Rectal smooth muscle tissue (tissue), 1 donor: Measurements from ENCODE around the gene SOX1.

Source experiments
- H3K27ac ChIP-seq: one replicate; pipeline ENCODE4 v1.7.0; 2013; ENCODE audit warnings: low read depth, low read length, inconsistent platforms
- H3K27me3 ChIP-seq: one replicate; pipeline ENCODE4 v1.7.0; 2013; ENCODE audit warnings: low read length; ENCODE audit not compliant: control insufficient read depth, insufficient read depth
- H3K36me3 ChIP-seq: one replicate; pipeline ENCODE4 v1.7.0; 2013; ENCODE audit warnings: low read length; ENCODE audit not compliant: control insufficient read depth, insufficient read depth
- H3K4me1 ChIP-seq: one replicate; pipeline ENCODE4 v1.7.0; 2013; ENCODE audit warnings: low read length; ENCODE audit not compliant: control insufficient read depth, insufficient read depth
- H3K4me3 ChIP-seq: one replicate; pipeline ENCODE4 v1.7.0; 2013; ENCODE audit warnings: low read length
- H3K9ac ChIP-seq: one replicate; pipeline ENCODE4 v1.7.0; 2013; ENCODE audit warnings: low read length

The SOX1 gene

DNA sequence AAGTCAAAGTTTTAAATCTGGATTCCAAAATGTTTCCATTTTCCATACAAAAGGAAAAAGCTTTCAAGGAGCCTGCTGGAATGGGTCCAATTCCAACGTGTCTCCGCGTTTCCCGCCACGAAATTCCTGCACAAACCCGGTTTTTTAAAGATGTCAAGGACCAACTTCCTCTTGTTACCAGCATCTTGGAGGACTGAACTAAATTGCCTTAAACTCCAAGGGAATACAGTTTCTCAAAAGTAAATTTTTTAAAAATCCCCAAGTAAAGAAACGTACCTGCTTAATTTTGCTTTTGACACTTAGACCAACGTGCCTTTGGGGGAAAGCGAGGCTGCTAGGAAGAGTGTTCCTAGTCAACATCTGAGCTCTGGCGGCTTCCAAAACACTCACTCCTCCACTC is 12.3 kb upstream of the SOX1 start:
- no peak overlapping the region for H3K4me3 ChIP-seq
- H3K27me3 ChIP-seq: peaks cover 25% of the 10 kb centered on the region
- no peak overlapping the region for H3K9ac ChIP-seq
- H3K36me3 ChIP-seq: no peaks in the 10 kb centered on the region
- H3K27ac ChIP-seq: no peak overlapping the region
- H3K4me1 ChIP-seq: no peaks in the 10 kb centered on the region

DNA sequence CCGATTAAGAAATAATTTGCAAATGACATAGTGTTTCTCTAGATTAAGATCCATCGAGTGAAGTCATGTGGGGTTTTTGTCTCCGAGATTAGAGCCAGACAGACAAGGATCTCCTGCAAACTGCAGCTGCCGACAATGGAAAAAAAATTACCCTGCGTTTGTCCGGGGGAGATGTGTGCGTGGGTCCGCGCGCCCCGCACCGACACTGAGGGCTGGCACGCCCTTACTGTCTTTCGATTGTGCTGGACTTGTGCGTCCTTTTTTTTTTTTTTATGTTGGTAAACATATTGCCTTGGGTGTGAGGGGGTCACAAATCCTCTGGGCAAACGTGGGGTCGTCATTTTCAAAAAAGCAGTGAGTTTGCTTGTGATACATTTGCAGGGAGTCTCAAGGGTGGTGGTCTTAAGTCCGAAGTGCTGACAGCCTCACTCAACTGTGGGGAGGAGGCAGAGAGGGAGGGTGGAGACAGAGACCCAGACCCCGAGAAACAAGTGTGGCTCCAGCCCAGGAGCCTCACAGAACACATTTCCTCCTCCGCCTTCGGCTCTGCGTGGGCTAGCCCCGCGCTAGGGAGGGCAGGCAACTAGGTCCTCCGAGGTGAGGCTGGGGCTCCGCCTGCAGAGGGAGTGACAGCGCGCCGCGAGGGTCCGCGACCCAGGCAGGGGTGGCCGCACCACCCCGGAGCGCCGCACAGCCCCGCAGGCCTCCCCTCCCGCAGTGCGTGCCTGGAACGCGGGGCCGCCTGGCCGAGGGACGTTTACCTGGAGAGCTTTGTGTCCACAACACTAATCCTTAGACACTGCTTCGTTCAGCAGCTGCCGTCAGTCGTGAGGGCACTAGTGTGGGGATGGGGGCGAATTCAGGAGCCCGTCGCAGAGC is 11.7 kb upstream of the SOX1 start:
- no peaks in the 10 kb centered on the region for H3K4me1 ChIP-seq
- no peak overlapping the region for H3K9ac ChIP-seq
- no peaks in the 10 kb centered on the region for H3K36me3 ChIP-seq
- H3K27me3 ChIP-seq: peaks cover 29% of the 10 kb centered on the region
- H3K4me3 ChIP-seq: no peak overlapping the region
- no peak overlapping the region for H3K27ac ChIP-seq

DNA sequence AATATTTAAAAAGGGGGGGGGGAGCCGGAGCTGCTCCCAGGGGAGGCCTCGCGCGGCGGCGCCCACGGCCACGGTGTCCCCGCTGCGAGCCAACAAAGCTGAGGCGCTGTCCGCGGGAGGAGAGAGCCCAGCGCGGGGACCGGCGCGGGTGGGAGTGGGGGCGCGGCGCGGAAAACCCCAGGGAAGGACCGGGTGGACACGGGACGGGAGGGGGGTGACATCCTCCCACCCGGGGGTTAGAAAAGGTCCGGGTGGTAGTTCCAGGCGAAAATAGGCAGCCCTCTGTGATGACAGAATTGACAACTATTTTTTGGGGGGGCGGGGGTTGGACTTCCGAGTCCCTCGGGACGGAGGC is 11.1 kb upstream of the SOX1 start:
- H3K4me3 ChIP-seq: no peak overlapping the region
- no peaks in the 10 kb centered on the region for H3K4me1 ChIP-seq
- H3K27ac ChIP-seq: no peak overlapping the region
- H3K9ac ChIP-seq: no peak overlapping the region
- no peaks in the 10 kb centered on the region for H3K36me3 ChIP-seq
- H3K27me3 ChIP-seq: peaks cover 32% of the 10 kb centered on the region

DNA sequence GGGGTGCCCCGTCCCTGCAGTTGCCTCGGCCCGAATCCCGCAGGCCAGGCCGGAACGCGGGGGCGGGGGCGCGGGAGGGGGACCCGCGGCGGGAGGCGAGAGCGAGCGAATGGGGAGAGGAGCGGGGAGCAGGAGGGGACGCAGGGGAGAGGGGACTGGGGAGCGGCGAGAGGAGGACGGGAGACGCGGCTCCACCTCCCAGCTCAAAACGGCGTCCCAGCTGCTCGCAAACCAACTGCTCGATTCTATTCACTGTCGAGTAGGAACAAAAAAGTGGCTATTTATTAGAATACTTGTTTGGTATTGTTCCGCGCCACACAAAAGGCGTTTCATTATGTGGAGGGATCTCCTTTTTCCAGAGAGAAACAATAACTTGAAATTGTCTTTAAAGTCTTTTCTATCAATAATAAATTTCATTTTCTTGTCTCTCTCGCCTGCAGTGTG is 10.6 kb upstream of the SOX1 start:
- Histone ChIP-seq H3K4me1 (no peaks in the 10 kb centered on the region), H3K27me3 (peaks cover 36% of the 10 kb centered on the region), H3K27ac (no peak overlapping the region), H3K4me3 (no peak overlapping the region), H3K36me3 (no peaks in the 10 kb centered on the region), H3K9ac (no peak overlapping the region)

DNA sequence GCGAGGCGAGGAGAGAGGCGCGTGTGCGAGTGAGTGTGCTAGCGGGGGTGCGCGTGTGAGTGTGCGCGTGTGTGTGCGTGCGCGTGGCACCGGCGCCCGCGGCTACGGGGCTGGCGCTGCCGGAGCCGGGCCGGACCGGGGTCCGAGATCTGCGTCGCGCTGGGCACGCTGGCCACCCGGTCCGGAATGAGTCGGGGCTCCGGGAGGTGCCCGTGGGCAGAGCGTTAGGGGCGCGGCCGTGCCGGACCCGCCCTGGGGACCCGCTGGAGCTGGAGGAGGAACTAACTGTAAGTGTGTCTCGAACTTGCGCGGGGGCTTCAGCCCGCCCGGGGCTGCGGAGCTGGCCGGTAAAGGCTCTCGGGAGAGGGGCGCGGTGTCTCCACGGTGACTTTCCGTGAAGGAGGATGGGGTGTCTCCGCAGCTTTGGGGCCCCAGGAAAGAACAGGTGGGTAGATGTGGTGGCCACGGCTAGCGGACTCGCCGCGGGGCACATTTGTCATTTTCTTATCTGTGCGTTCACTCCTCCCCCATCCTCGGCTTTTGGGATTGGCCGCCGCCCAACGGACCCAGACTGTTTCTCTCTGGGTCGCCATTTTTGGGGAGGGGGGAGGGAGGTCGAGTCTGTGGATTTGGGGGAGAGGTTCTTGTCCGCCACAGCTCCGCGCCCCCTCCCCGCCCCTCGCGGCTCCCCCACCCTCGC is 10.1 kb upstream of the SOX1 start:
- H3K4me3 ChIP-seq: no peak overlapping the region
- H3K9ac ChIP-seq: no peak overlapping the region
- H3K27me3 ChIP-seq: peaks cover 40% of the 10 kb centered on the region
- H3K36me3 ChIP-seq: no peaks in the 10 kb centered on the region
- no peaks in the 10 kb centered on the region for H3K4me1 ChIP-seq
- H3K27ac ChIP-seq: no peak overlapping the region

DNA sequence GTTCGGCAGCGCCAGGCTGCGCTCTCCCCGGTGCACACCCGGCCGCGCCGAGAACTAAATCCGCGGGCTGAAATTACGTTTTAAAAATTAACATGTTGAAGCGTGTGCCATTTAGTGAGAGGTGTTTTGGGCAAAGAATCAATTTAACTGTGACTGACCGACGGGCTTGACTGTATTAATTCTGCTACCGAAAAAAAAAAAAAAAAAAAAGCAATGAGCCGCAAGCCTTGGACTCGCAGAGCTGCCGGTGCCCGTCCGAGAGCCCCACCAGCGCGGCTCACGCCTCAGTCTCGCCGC is 9.6 kb upstream of the SOX1 start:
- Histone ChIP-seq H3K4me1 (no peaks in the 10 kb centered on the region), H3K4me3 (no peak overlapping the region), H3K9ac (no peak overlapping the region), H3K27me3 (peaks cover 44% of the 10 kb centered on the region), H3K36me3 (no peaks in the 10 kb centered on the region), H3K27ac (no peak overlapping the region)

DNA sequence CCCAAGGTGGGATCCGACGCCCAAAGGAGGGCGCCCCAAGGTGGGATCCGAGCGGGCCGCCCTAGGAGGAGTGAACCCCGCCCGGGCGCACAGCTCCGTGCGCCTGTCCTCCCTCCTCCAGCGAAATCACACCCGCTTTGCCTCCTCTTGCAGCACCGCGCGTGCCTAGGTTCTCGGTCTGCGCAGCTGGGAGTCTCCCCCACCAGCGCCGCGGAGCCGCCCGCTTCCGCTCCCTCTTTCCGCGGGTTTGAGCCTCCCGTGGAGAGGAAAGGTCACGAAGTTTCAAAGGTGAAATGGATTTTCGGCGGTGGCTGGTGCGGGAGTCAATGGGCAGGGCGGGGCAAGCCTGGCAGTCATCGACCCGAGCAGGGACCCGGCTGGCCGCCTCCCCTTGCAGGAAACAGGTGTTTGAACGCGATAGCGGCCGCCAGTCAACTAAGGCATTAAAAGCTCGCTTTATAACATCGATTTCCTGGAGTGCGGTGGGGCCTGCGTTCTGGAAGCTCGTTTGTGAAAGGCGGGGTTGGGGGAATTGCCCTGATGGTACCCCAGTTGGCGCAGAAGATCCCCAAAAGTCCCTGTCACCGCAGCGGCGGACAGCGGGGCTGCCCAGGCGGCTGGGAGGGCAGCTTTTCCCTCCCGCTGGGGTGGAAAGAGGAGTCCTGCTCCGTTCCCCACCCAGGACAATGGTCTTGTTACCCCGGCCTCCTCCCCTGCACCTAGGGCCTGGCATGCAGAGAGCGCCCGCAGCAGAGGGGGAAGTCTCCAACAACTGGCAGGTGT is 9.0 kb upstream of the SOX1 start:
- Histone ChIP-seq H3K36me3 (no peaks in the 10 kb centered on the region), H3K4me1 (no peaks in the 10 kb centered on the region), H3K9ac (no peak overlapping the region), H3K27ac (no peak overlapping the region), H3K27me3 (peaks cover 44% of the 10 kb centered on the region), H3K4me3 (no peak overlapping the region)

DNA sequence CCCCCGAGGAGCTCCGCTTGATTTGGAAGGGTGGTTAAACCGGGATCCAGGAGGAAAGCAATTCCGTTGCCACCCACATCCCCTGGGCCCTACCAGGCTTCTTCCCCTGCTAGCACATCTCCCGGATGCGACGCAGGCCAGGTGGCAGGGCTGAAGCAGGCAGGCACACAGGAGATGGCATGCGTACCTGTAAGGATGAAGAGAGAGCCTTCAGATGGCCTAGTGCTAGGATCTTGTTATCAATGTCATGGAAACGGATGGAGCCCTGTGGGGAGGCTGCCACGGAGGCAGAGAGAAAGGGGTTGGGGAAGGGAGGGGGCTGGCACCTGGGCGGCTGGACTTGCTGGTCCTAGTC is 8.5 kb upstream of the SOX1 start:
- Histone ChIP-seq H3K27ac (no peak overlapping the region), H3K9ac (no peak overlapping the region), H3K4me1 (no peaks in the 10 kb centered on the region), H3K36me3 (no peaks in the 10 kb centered on the region), H3K27me3 (peaks cover 48% of the 10 kb centered on the region), H3K4me3 (no peak overlapping the region)

DNA sequence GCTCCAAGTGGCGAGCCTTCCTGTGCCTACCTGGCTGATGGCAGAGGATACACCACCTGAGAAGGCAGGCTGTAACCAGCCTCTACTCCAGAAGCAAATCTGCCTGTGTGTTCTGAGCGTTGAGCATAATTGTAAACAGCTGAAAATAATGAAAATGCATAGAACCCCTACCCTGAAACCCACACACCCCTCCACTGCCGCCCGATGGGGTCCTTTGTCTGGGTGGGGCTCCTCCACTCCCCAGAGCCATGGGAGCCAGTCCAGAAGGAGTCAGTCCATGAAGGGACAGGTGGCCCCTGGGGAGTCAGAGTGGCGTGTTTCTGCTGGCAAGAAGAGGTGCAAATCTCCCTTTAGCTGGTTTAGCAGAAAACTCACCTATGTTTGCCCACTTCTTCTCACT is 8.0 kb upstream of the SOX1 start:
- Histone ChIP-seq H3K4me3 (no peak overlapping the region), H3K27me3 (peaks cover 48% of the 10 kb centered on the region), H3K36me3 (no peaks in the 10 kb centered on the region), H3K27ac (no peak overlapping the region), H3K4me1 (no peaks in the 10 kb centered on the region), H3K9ac (no peak overlapping the region)

DNA sequence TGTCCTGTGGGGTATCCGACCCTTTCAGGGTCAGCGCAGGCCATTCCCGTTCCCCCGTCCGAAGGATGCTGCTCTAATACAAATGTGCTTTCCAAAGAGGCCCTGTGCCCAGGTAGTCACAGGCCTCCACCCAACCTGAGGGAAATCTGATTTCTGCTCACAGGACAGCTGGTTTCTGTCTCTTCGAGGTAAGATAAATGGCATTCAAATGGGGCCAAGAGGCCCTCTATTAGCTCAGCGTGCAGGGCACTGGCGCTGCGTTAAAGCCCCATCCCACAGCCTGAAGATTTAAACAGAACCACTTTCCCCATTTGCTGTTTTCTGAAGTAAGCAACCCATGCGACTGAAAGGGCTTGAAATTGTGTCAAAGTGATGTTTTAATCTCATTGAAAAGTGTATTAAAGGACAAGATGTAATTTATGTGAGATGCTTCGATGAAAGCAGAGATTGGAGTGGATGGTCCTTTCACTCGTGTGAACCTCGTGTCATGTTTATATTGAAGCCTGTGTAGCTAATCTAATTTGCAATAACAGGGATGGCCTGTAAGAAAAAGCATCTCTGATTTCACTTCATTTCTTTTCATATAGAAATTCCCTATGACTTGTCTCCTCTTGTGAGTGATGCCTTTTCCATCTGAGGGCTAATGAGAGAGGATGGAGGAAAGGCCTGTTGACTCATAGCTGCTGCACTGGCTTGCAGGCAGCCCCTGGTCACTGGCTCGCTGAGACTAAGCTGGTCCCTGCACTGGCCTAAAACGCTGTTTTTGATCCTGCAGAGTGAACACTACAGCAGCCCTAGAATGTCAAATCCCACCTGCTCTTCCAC is 7.3 kb upstream of the SOX1 start:
- H3K36me3 ChIP-seq: no peaks in the 10 kb centered on the region
- no peak overlapping the region for H3K4me3 ChIP-seq
- H3K4me1 ChIP-seq: no peaks in the 10 kb centered on the region
- H3K9ac ChIP-seq: no peak overlapping the region
- peaks cover 52% of the 10 kb centered on the region for H3K27me3 ChIP-seq
- no peak overlapping the region for H3K27ac ChIP-seq

DNA sequence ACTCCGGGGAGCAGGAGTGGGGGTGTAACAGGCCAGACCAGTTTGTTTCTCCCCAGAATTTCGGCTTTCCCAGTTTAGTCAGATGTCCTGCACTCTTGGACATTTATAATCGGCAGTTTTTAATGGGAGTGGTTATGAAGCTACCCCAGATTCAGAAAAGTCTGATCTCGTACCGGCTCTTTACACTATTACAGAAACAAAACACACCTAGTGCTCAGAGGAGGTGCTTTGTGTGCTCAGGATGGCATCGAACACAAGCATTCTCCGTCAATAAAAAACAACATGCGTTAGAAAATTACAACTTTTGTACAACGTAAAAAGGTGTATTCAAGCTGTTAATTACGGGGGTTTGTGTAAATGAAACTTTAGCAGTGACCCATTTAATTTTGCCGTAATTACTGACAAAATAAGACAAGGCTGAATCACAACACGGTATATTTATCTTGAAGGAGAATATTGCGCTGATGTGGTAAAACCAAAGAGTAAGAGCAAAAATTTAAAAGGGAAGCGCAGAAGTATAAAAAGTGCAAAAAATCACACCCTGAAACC is 6.6 kb upstream of the SOX1 start:
- H3K4me3 ChIP-seq: no peak overlapping the region
- H3K27me3 ChIP-seq: peaks cover 51% of the 10 kb centered on the region
- no peak overlapping the region for H3K27ac ChIP-seq
- H3K4me1 ChIP-seq: no peaks in the 10 kb centered on the region
- no peak overlapping the region for H3K9ac ChIP-seq
- H3K36me3 ChIP-seq: no peaks in the 10 kb centered on the region

DNA sequence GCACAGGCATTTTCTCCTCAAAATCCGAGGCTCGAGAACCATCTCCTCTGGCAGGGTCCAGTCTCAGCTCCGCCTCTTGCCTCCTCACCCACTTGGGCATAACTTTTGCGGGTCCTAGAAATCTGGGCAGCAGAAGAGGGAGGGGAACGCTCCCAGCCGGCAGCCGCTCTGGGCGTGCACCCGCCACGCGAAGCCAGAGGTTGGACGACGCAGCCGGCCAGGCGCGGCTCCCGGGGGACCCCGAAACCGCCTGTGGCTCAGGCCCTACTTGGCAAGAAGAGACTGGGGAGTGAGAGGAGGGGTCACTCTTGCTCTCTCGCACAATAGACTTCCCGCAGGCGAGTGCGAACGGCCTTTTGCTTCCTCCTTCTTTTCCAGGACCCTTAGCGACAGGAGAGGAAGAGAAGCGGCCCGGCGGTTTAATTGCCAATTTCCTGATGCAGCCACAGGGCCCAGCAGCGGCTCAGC is 6.0 kb upstream of the SOX1 start:
- H3K4me3 ChIP-seq: no peak overlapping the region
- no peak overlapping the region for H3K27ac ChIP-seq
- H3K27me3 ChIP-seq: peaks cover 51% of the 10 kb centered on the region
- H3K4me1 ChIP-seq: no peaks in the 10 kb centered on the region
- no peak overlapping the region for H3K9ac ChIP-seq
- H3K36me3 ChIP-seq: no peaks in the 10 kb centered on the region
